ENCODE results near the gene JPH4.

Gene JPH4

GRCh38 chr14:23530375-23531055 is 48.1 kb downstream of the JPH4 start:
- no peak for DNase-seq (ENCODE audit: low read depth, low spot score)

- no peak for DNase-seq (ENCODE audit: low read depth, low spot score)
Measured at GRCh38 chr14:23529016-23529415, 49.6 kb downstream of the JPH4 start.

- DNase-seq (ENCODE audit: low read depth, low spot score), result no peak
Measured at GRCh38 chr14:23528555-23528954, 50.0 kb downstream of the JPH4 start.

- no peak for DNase-seq (ENCODE audit: low read depth, low spot score)
Measured at GRCh38 chr14:23525611-23526010, 53.0 kb downstream of the JPH4 start.

GRCh38 chr14:23524954-23525353 is 53.6 kb downstream of the JPH4 start:
- no peak for DNase-seq (ENCODE audit: low read depth, low spot score)

- DNase-seq (ENCODE audit: low read depth, low spot score), result no peak
Measured at GRCh38 chr14:23523229-23524016, 55.2 kb downstream of the JPH4 start.

GRCh38 chr14:23522643-23523198 is 55.9 kb downstream of the JPH4 start:
- DNase-seq (ENCODE audit: low read depth, low spot score), result no peak

GRCh38 chr14:23521785-23522640 is 56.6 kb downstream of the JPH4 start:
- DNase-seq (ENCODE audit: low read depth, low spot score), result no peak

GRCh38 chr14:23520899-23521533 is 57.6 kb downstream of the JPH4 start:
- no peak for DNase-seq (ENCODE audit: low read depth, low spot score)

- DNase-seq (ENCODE audit: low read depth, low spot score), result no peak
Measured at GRCh38 chr14:23518709-23519108, 59.9 kb downstream of the JPH4 start.
